HEK293 (cell line): ENCODE measurements around the gene CAPNS2.

ENCODE experiments used
- CTCF ChIA-PET: fragments of 350-600 bp; formaldehyde crosslinking; extraction: SDS; loops from one replicate; lab custom pipeline; 2021; ENCODE audit warnings: antibody characterized with exemption; lab: Yijun Ruan, JAX
- POLR2A ChIA-PET: fragments of 300-600 bp; formaldehyde crosslinking; extraction: SDS; loops from one replicate; lab custom pipeline; 2020; ENCODE audit warnings: antibody characterized with exemption, inconsistent platforms; lab: Yijun Ruan, JAX
- H3K27ac ChIP-seq: fragments of 200-500 bp; sonication (Bioruptor generic); 2 replicates; pipeline ENCODE4 v1.5.1; 2014; ENCODE audit warnings: low read depth, low read length, control low read depth, inconsistent platforms; ENCODE audit errors: extremely low read depth
- H3K36me3 ChIP-seq, 2 experiments: fragments of 200-500 bp in 1 of 2; sonication (Bioruptor generic) in 1 of 2; 1 replicate in 1 of 2; 2 replicates in 1 of 2; pipeline ENCODE4 v1.5.1; 2014 to 2017; ENCODE audit warnings: inconsistent platforms in 2 of 2, low read length in 2 of 2; ENCODE audit not compliant: control insufficient read depth in 2 of 2, insufficient read depth in 1 of 2
- H3K4me1 ChIP-seq: fragments of 200-500 bp; sonication (Bioruptor generic); 2 replicates; pipeline ENCODE4 v1.5.1; 2014; ENCODE audit warnings: mild to moderate bottlenecking, low read length, inconsistent platforms; ENCODE audit not compliant: control insufficient read depth, insufficient read depth
- H3K4me3 ChIP-seq: 2 replicates; pipeline ENCODE4 v1.5.1; 2011; ENCODE audit warnings: low read depth, mild to moderate bottlenecking, control low read depth, low read length, moderate library complexity
- H3K9me3 ChIP-seq: fragments of 200-500 bp; sonication (Bioruptor generic); 2 replicates; pipeline ENCODE4 v1.5.1; 2014; ENCODE audit warnings: low read depth, low read length, inconsistent platforms; ENCODE audit not compliant: control insufficient read depth, insufficient read depth
- BCL6B ChIP-seq: fragments of 450-650 bp; formaldehyde crosslinking; IDR thresholded peaks from 2 replicates; pipeline ENCODE4 v1.5.1; 2017; ENCODE audit warnings: missing biosample characterization, missing genetic modification characterization
- KLF16 ChIP-seq: fragments of 450-650 bp; formaldehyde crosslinking; IDR thresholded peaks from 2 replicates; pipeline ENCODE4 v1.5.1; 2017; ENCODE audit warnings: missing biosample characterization, missing genetic modification characterization
- PBX3 ChIP-seq: sonication (generic); formaldehyde crosslinking; IDR thresholded peaks from 2 replicates; pipeline ENCODE4 v1.8.1; 2022; ENCODE audit warnings: mild to moderate bottlenecking, moderate library complexity, missing genetic modification reagents
- SALL2 ChIP-seq: fragments of 450-650 bp; formaldehyde crosslinking; IDR thresholded peaks from 2 replicates; pipeline ENCODE4 v1.5.0; 2017; ENCODE audit warnings: missing biosample characterization, mild to moderate bottlenecking, missing genetic modification characterization, borderline replicate concordance
- SP2 ChIP-seq: fragments of 450-650 bp; formaldehyde crosslinking; IDR thresholded peaks from 2 replicates; pipeline ENCODE4 v1.5.1; 2016; ENCODE audit warnings: missing biosample characterization, missing genetic modification characterization
- YY1 ChIP-seq: fragments of 450-650 bp; formaldehyde crosslinking; IDR thresholded peaks from 2 replicates; pipeline ENCODE4 v1.5.1; 2018; ENCODE audit warnings: missing biosample characterization, missing genetic modification characterization
- ZBTB48 ChIP-seq: fragments of 450-650 bp; formaldehyde crosslinking; IDR thresholded peaks from 2 replicates; pipeline ENCODE4 v1.5.1; 2016; ENCODE audit warnings: missing biosample characterization, missing genetic modification characterization
- ZBTB49 ChIP-seq: fragments of 450-650 bp; formaldehyde crosslinking; IDR thresholded peaks from 2 replicates; pipeline ENCODE4 v1.5.1; 2016; ENCODE audit warnings: missing biosample characterization, missing genetic modification characterization, low read depth
- ZEB2 ChIP-seq: fragments of 450-650 bp; formaldehyde crosslinking; IDR thresholded peaks from 2 replicates; pipeline ENCODE4 v1.5.1; 2016; ENCODE audit warnings: missing biosample characterization, missing genetic modification characterization
- ZFP37 ChIP-seq: fragments of 450-650 bp; formaldehyde crosslinking; IDR thresholded peaks from 2 replicates; pipeline ENCODE4 v1.5.1; 2016; ENCODE audit warnings: missing biosample characterization, missing genetic modification characterization
- ZNF140 ChIP-seq: fragments of 450-650 bp; formaldehyde crosslinking; IDR thresholded peaks from 2 replicates; pipeline ENCODE4 v1.5.1; 2016; ENCODE audit warnings: missing biosample characterization, missing genetic modification characterization
- ZNF174 ChIP-seq: fragments of 450-650 bp; formaldehyde crosslinking; IDR thresholded peaks from 2 replicates; pipeline ENCODE4 v1.5.0; 2017; ENCODE audit warnings: missing biosample characterization, mild to moderate bottlenecking, missing genetic modification characterization
- ZNF19 ChIP-seq: fragments of 450-650 bp; formaldehyde crosslinking; IDR thresholded peaks from 2 replicates; pipeline ENCODE4; 2016; ENCODE audit warnings: missing biosample characterization, missing genetic modification characterization, low read depth
- ZNF223 ChIP-seq: fragments of 450-650 bp; formaldehyde crosslinking; IDR thresholded peaks from 2 replicates; pipeline ENCODE4 v1.5.1; 2016; ENCODE audit warnings: missing biosample characterization, missing genetic modification characterization
- ZNF239 ChIP-seq: fragments of 450-650 bp; formaldehyde crosslinking; IDR thresholded peaks from 2 replicates; pipeline ENCODE4 v1.5.1; 2016; ENCODE audit warnings: missing biosample characterization, missing genetic modification characterization
- ZNF266 ChIP-seq: fragments of 450-650 bp; formaldehyde crosslinking; IDR thresholded peaks from 2 replicates; pipeline ENCODE4 v1.5.1; 2016; ENCODE audit warnings: missing biosample characterization, missing genetic modification characterization, low read depth
- ZNF292 ChIP-seq: fragments of 450-650 bp; formaldehyde crosslinking; IDR thresholded peaks from 2 replicates; pipeline ENCODE4 v1.5.1; 2016; ENCODE audit warnings: low read depth, missing biosample characterization, missing genetic modification characterization, borderline replicate concordance
- ZNF324 ChIP-seq: fragments of 450-650 bp; formaldehyde crosslinking; IDR thresholded peaks from 2 replicates; pipeline ENCODE4 v1.5.1; 2016; ENCODE audit warnings: missing biosample characterization, missing genetic modification characterization
- ZNF426 ChIP-seq: fragments of 450-650 bp; formaldehyde crosslinking; IDR thresholded peaks from 2 replicates; pipeline ENCODE4 v1.5.1; 2017; ENCODE audit warnings: missing biosample characterization, missing genetic modification characterization, mild to moderate bottlenecking, inconsistent platforms, moderate library complexity
- ZNF473 ChIP-seq: fragments of 450-650 bp; formaldehyde crosslinking; IDR thresholded peaks from 2 replicates; pipeline ENCODE4 v1.5.1; 2017; ENCODE audit warnings: missing biosample characterization, missing genetic modification characterization
- ZNF521 ChIP-seq: fragments of 450-650 bp; formaldehyde crosslinking; IDR thresholded peaks from 2 replicates; pipeline ENCODE4 v1.5.1; 2017; ENCODE audit warnings: missing biosample characterization, mild to moderate bottlenecking, missing genetic modification characterization
- ZNF530 ChIP-seq: fragments of 450-650 bp; formaldehyde crosslinking; IDR thresholded peaks from 2 replicates; pipeline ENCODE4 v1.5.1; 2016; ENCODE audit warnings: low read depth, missing biosample characterization, missing genetic modification characterization
- ZNF561 ChIP-seq: fragments of 450-650 bp; IDR thresholded peaks from 2 replicates; pipeline ENCODE4 v1.5.1; 2018; ENCODE audit warnings: missing biosample characterization, missing genetic modification characterization, borderline replicate concordance
- ZNF571 ChIP-seq: fragments of 450-650 bp; formaldehyde crosslinking; IDR thresholded peaks from 2 replicates; pipeline ENCODE4 v1.5.0; 2017; ENCODE audit warnings: missing biosample characterization, missing genetic modification characterization
- ZNF610 ChIP-seq: fragments of 450-650 bp; formaldehyde crosslinking; IDR thresholded peaks from 2 replicates; pipeline ENCODE4 v1.5.1; 2016; ENCODE audit warnings: missing biosample characterization, missing genetic modification characterization, borderline replicate concordance
- ZNF76 ChIP-seq: fragments of 450-650 bp; formaldehyde crosslinking; IDR thresholded peaks from 2 replicates; pipeline ENCODE4; 2016; ENCODE audit warnings: low read depth, missing biosample characterization, missing genetic modification characterization, borderline replicate concordance
- ZSCAN18 ChIP-seq: fragments of 450-650 bp; formaldehyde crosslinking; IDR thresholded peaks from 2 replicates; pipeline ENCODE4 v1.5.1; 2016; ENCODE audit warnings: missing biosample characterization, missing genetic modification characterization
- TF ChIP-seq, protein P1 (sequence below): fragments of 450-650 bp; formaldehyde crosslinking; IDR thresholded peaks from 2 replicates; pipeline ENCODE4 v1.5.1; 2016; ENCODE audit warnings: missing biosample characterization, missing genetic modification characterization
- TF ChIP-seq, protein P2 (sequence below): fragments of 450-650 bp; formaldehyde crosslinking; IDR thresholded peaks from 2 replicates; pipeline ENCODE4 v1.5.1; 2016; ENCODE audit warnings: missing biosample characterization, missing genetic modification characterization

Gene CAPNS2

DNA sequence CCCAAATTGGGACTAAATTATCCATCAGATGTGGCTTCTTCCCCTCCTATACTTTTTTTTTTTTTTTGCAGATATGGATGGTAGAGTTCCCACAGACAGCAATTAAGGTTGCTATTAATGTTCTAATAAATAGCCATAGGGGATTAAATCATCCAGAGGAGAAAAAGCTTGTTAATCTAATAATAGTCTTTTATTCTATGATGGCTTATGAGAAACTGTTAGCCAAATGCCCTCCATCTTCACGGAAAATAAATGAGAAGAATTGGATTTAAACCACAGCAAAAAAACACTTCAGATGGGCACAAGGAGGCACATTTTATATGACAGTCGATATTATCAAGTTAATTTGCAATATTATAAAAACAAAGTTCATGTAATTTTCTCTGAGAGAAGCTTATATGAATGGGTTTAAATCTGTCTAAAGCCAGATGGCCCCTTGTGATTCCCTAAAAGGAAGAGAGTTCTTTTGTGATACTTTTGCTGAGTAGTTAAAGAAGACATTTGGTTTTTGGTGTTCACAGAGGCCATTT is 5.1 kb upstream of the CAPNS2 start:
- H3K4me3 ChIP-seq, result no peak overlapping the region
- H3K36me3 ChIP-seq, result no peaks in the 10 kb centered on the region
- H3K4me1 ChIP-seq, result 0 out of 2 replicates have a peak, but pooled peaks cover 2% of the 10 kb centered on the region
- CTCF ChIA-PET, result no interaction called here
- POLR2A ChIA-PET, result no interaction called here
- H3K9me3 ChIP-seq, result no peaks in the 10 kb centered on the region
- TF ChIP-seq YY1 (tag by site-specific recombination) (no peak), ZNF426 (tag by site-specific recombination) (no peak), ZNF174 (tag by site-specific recombination) (no peak), ZEB2 (tag by site-specific recombination) (no peak), ZNF140 (tag by site-specific recombination) (no peak), ZNF19 (tag by site-specific recombination) (no peak), ZNF571 (tag by site-specific recombination) (no peak), ZSCAN18 (tag by site-specific recombination) (no peak), ZNF239 (tag by site-specific recombination) (no peak), SALL2 (tag by site-specific recombination) (no peak)
- TF ChIP-seq, protein P1, sequence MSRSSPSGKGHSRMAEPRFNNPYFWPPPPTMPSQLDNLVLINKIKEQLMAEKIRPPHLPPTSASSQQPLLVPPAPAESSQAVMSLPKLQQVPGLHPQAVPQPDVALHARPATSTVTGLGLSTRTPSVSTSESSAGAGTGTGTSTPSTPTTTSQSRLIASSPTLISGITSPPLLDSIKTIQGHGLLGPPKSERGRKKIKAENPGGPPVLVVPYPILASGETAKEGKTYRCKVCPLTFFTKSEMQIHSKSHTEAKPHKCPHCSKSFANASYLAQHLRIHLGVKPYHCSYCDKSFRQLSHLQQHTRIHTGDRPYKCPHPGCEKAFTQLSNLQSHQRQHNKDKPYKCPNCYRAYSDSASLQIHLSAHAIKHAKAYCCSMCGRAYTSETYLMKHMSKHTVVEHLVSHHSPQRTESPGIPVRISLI, result no peak
- no peak overlapping the region for H3K27ac ChIP-seq

DNA sequence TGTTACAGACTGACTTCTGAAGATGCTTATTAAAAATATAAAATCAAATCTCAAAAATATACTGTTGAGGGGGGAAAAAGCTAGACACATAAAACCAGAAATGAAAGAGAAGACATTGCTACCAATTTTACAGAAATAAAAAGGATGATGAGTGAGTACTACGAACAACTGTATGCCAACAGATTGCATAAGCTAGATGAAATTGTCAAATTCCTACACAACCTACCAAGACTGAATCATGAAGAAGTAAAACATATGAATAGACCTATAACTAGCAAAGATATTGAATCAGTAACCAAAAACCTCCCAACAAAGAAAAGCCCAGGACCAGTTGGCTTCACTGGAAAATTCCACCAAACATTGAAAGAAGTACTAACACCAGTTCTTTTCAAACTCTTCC is 3.5 kb upstream of the CAPNS2 start:
- 0 out of 2 replicates have a peak, but pooled peaks cover 2% of the 10 kb centered on the region for H3K4me1 ChIP-seq
- H3K4me3 ChIP-seq, result no peak overlapping the region
- CTCF ChIA-PET, result interaction anchor here (0.9 to 3.3 kb wide), 2 partner anchors 98 to 139 kb away, joined by 3 to 15 read pairs; no protein-coding TSS in a partner anchor
- TF ChIP-seq ZNF473 (no peak), ZNF610 (no peak), ZNF561 (tag by site-specific recombination) (no peak), ZNF521 (tag by site-specific recombination) (no peak), ZBTB49 (tag by site-specific recombination) (no peak), ZNF530 (tag by site-specific recombination) (no peak), ZFP37 (tag by site-specific recombination) (no peak), ZNF76 (no peak), ZBTB48 (tag by site-specific recombination) (no peak), ZNF266 (no peak), SP2 (tag by site-specific recombination) (no peak), ZNF223 (no peak), ZNF292 (tag by site-specific recombination) (no peak), KLF16 (tag by site-specific recombination) (no peak), ZNF324 (tag by site-specific recombination) (no peak), BCL6B (tag by site-specific recombination) (no peak), PBX3 (CRISPR knock-in tag) (no peak)
- TF ChIP-seq, protein P2, sequence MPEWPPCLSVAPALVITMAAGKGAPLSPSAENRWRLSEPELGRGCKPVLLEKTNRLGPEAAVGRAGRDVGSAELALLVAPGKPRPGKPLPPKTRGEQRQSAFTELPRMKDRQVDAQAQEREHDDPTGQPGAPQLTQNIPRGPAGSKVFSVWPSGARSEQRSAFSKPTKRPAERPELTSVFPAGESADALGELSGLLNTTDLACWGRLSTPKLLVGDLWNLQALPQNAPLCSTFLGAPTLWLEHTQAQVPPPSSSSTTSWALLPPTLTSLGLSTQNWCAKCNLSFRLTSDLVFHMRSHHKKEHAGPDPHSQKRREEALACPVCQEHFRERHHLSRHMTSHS, result no peak

More for the DNA sequence above, 3.5 kb upstream of the CAPNS2 start:
- POLR2A ChIA-PET, result no interaction called here
- Histone ChIP-seq H3K9me3 (no peaks in the 10 kb centered on the region), H3K27ac (no peak overlapping the region), H3K36me3 (no peaks in the 10 kb centered on the region)
